Retinal pigment epithelial cell (primary cell): ENCODE results near the gene CAPN10.

Experiments
- DNase-seq: peaks from one replicate; pipeline ENCODE4 v3.0.0-alpha.2; 2010; ENCODE audit warnings: low read depth
- H3K4me3 ChIP-seq: 2 replicates; pipeline ENCODE4 v1.5.1; 2011; ENCODE audit warnings: mild to moderate bottlenecking, low read length, control low read depth, moderate library complexity
- TF ChIP-seq, protein P1 (sequence below): conservative IDR thresholded peaks from 2 replicates; pipeline ENCODE4 v1.5.1; 2011; ENCODE audit warnings: low read depth, low read length, control low read depth, inconsistent platforms

The CAPN10 gene

DNA sequence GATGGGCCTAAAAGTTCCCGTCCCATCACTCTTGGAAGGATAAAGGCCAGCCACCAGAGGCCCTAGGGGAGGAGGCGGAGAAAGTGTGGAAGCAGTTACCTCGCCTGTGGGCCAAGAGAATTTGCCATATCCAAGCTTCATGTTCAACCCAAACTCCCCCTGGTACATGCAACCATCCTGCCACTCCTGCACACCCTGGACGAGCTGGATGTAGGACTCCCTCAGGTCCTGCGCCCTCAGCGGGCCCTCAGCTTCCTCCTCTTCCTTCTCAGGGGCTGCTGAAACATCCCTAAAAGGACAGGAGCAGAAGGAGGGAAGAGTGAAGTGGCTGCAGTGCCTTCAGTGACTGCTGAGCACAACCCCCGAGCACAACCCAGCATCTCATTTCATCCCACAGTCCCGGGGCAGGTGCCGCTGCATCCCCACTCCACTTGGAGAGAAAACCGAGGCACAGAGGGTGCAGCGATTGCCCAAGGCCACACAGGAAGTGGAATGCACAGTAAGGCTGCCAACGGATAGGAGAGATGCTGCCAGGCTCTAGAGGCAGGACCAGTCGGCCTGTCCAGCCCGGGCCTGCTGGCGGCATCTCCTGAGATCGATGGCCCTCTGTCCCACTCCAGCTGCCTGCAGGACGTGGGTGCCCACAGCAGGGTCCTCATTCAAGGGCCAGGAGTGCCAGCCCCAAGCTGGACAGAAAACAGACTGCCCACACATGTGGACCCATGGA is 31.6 kb upstream of the CAPN10 start:
- DNase-seq: no peak

DNA sequence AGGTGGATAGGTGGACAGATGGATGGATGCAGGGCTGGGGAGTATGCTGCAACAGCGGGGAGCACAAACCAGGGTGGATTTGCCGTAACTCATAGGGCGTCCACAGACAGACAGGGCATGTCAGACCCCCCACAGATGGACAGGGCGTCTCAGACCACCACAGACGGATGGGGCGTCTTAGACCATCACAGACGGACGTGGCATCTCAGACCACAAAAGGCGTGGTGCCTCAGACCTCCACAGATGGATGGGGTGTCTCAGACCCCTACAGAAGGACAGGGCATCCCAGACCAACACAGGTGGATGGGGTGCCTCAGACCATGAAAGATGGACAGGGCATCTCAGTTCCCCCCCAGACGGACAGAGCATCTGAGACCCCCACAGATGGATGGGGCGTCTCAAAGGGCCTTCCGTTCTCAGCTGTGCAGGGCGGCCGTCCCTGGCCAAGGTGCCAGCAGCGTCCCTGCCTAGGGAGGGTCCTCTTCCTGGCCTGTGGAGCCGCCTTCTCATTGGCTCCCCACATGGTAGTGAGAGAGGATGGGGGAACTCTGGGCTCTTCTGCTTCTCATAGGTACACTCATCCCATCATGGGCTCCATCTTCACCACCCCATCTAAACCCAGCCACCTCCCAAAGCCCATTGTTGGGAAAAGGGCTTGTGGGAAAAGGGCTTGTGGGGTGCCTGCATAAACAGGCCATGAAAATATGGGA is 30.8 kb upstream of the CAPN10 start:
- TF ChIP-seq, protein P1, sequence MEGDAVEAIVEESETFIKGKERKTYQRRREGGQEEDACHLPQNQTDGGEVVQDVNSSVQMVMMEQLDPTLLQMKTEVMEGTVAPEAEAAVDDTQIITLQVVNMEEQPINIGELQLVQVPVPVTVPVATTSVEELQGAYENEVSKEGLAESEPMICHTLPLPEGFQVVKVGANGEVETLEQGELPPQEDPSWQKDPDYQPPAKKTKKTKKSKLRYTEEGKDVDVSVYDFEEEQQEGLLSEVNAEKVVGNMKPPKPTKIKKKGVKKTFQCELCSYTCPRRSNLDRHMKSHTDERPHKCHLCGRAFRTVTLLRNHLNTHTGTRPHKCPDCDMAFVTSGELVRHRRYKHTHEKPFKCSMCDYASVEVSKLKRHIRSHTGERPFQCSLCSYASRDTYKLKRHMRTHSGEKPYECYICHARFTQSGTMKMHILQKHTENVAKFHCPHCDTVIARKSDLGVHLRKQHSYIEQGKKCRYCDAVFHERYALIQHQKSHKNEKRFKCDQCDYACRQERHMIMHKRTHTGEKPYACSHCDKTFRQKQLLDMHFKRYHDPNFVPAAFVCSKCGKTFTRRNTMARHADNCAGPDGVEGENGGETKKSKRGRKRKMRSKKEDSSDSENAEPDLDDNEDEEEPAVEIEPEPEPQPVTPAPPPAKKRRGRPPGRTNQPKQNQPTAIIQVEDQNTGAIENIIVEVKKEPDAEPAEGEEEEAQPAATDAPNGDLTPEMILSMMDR: no peak
- no peak for DNase-seq
- H3K4me3 ChIP-seq: no peak overlapping the region

More for the DNA sequence above, 31.6 kb upstream of the CAPN10 start:
- TF ChIP-seq, protein P1: no peak
- H3K4me3 ChIP-seq: no peak overlapping the region

DNA sequence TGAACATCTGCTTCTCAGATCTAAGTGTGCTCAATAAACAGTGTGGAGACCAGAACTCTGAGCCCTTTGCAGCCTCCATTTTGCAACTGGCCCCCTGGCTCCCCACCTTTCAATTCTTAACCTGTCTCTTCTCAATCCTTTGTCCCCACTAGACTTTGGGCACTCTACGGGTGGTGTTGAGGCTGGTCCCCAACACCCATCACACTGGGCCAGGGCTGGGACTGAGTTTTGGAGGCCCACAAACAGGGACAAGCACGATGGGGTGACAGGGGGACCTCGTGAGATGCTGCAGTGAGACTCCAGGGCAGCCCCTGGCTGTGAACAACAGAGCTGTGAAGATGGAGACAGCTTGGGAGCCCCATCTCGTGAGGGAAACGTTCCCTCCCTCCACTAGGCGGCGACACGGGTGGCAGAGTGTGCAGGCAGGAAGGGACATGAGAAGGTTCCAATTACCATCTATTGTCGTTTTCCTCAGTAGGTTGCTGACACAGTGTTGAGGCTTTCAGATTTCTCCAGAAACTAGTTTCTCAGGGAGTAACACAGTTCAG is 29.9 kb upstream of the CAPN10 start:
- H3K4me3 ChIP-seq: peak overlapping the region; percentile 47
- no peak for DNase-seq

DNA sequence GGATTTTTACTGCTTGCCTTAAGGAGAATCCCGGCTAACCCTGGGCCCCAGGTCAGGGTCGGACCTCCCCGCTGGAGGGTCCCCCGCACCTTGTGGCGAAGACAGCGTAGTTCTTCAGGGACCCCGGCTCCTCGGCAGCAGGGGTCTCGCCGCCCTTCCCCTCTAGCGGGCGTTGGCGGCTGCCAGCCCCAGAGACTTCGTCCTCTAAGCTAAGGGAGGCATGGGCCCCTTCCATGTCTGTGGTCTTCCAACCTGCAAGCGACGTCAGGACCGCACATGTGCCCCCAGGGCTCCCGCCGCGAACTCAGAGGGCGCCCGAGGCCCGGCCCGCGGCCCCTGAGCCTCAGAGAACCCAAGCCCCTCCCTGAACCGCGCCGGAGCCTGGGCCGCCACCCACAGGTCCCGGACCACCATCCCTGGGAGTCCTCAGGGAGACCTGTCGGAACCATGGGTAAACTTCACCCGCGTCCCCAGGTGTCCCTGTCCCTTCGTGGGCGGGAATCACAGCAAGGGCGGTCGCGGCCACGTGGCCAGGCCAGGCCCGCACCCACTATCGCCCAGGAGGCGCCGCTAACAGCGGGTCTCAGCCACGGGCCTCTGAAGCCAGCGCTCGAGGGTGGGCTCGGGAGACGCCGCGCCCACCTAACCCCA is 29.3 kb upstream of the CAPN10 start:
- TF ChIP-seq, protein P1: no peak
- H3K4me3 ChIP-seq: peak overlapping the region; percentile 47

More for the DNA sequence above, 29.9 kb upstream of the CAPN10 start:
- TF ChIP-seq, protein P1: peak; percentile 74

DNA sequence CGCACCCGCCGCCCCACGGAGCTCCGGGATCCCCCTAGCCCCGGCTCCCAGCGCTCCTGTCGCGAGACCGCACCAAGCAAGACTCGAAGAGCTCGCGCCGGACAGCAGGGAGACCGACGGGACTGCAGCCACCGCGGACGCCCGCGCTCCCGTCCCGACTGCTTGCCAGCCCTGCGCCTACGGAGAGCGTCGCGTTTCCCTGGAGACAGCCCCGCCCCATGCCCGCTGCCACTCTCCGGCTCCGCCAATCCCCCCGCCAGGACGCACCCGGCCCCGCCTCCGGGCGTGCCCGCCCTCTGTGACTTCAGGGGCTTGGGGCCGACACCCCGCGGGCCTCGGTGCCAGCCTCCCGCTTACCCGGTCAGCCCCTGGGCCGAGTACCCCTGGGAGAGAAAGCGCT is 28.7 kb upstream of the CAPN10 start, which contains the start of gene ANKMY1:
TSS of gene ANKMY1 (minus strand) at position 181 of the 400 bp plus-strand sequence. CDS start 653 bp downstream, outside the sequence.
- DNase-seq: peak; percentile 37
- TF ChIP-seq, protein P1: no peak
- peak within 1 kb of the TSS; percentile 47 for H3K4me3 ChIP-seq

More for the DNA sequence above, 29.3 kb upstream of the CAPN10 start:
- DNase-seq: no peak

DNA sequence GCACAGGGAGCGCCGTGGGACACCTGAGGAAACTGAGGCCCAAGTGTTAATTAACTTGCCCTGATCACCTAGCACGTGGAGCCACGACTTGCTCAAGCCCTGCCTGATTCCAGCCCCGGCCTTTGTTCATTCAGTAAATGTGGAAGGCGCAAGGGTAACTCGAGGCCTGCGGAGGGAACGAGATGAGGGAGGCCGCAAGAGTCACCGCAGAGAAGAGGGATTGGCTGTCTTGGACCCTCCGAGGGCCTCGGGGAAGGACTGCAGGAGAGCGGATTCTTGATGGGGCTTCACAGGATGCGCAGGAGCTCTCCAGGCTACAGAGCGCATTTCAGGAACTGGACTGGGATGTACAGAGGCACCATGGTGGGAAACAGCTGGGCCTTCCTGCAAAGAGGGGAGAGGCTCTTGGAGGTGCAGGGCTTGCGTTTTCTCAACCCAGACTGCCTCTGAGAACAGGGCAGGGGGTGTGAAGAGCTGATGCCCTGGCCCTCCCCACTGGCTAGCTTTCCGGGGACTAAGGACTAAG is 28.2 kb upstream of the CAPN10 start:
- TF ChIP-seq, protein P1: no peak
- peak overlapping the region; percentile 47 for H3K4me3 ChIP-seq
- no peak for DNase-seq
